ENCODE measurements around the gene PAGR1.
A peak's percentile ranks its signal among the peaks of the same experiment; 100 is the strongest.
"Not testable (repeated sequence)": the region's sequence is repeated elsewhere in the genome, so short reads cannot be mapped to it uniquely, and the experiment has no call there.

Gene PAGR1

GRCh38 chr16:29789775-29790182 is 26.2 kb upstream of the PAGR1 start:
- peak overlapping the region; percentile 94 for H3K4me3 ChIP-seq (ENCODE audit: low read depth, low read length)
- no peak for DNase-seq (ENCODE audit: low read depth)
- TF ChIP-seq, protein P1, sequence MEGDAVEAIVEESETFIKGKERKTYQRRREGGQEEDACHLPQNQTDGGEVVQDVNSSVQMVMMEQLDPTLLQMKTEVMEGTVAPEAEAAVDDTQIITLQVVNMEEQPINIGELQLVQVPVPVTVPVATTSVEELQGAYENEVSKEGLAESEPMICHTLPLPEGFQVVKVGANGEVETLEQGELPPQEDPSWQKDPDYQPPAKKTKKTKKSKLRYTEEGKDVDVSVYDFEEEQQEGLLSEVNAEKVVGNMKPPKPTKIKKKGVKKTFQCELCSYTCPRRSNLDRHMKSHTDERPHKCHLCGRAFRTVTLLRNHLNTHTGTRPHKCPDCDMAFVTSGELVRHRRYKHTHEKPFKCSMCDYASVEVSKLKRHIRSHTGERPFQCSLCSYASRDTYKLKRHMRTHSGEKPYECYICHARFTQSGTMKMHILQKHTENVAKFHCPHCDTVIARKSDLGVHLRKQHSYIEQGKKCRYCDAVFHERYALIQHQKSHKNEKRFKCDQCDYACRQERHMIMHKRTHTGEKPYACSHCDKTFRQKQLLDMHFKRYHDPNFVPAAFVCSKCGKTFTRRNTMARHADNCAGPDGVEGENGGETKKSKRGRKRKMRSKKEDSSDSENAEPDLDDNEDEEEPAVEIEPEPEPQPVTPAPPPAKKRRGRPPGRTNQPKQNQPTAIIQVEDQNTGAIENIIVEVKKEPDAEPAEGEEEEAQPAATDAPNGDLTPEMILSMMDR (IDR thresholded peaks at IDR 0.05; ENCODE audit: low read depth, low read length, missing control alignments): no peak

DNA sequence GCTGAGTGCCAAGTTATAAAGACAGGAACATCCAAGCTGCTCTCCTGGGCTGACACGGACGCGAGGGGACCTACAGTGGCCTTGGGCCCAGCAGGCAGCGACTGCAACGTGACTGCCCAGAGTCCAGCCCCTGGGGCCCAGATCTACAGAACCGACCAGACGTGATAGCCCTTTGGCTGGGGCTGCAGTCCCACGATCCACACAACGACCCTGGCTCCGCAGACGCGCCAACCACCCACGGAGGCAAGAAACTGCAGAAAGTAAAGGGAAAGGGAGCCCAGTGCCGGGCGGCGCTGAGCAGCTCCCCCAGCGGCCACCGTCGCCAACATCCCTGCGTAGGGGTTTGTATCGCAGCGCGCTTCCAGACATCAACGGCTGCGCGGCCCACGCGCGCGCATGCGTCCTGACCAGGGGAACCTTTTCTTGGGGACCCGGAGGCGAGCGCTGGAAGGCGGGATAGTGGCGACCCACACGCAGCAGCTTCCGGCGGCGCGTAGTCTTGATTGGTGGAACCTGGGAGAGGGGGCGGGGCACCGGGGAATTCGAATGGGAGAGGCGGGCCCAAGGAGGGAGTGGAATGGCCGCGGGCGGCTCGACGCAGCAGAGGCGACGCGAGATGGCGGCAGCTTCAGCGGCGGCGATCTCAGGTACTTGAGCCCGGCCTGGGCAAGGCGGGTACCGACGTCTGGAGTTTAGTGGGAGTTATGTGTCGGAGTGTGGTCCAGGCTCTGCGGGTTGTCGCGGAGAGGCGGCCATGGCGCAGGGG is 25.6 kb upstream of the PAGR1 start, which contains the start of gene KIF22:
KIF22 (plus strand) TSS at position 569 of the 766 bp plus-strand sequence; CDS start at position 578, 9 bp downstream.
- peak; percentile 96 for DNase-seq (ENCODE audit: low read depth)
- H3K4me3 ChIP-seq (ENCODE audit: low read depth, low read length): peak within 1 kb of the TSS; percentile 94
- TF ChIP-seq, protein P1 (IDR thresholded peaks at IDR 0.05; ENCODE audit: low read depth, low read length, missing control alignments): peak; percentile 77

GRCh38 chr16:29790949-29791844 is 24.8 kb upstream of the PAGR1 start:
- peak overlapping the region; percentile 65 for H3K4me3 ChIP-seq (ENCODE audit: low read depth, low read length)
- TF ChIP-seq, protein P1 (IDR thresholded peaks at IDR 0.05; ENCODE audit: low read depth, low read length, missing control alignments): no peak
- no peak for DNase-seq (ENCODE audit: low read depth)

- TF ChIP-seq, protein P1 (IDR thresholded peaks at IDR 0.05; ENCODE audit: low read depth, low read length, missing control alignments): no peak
- H3K4me3 ChIP-seq (ENCODE audit: low read depth, low read length): peak overlapping the region; percentile 65
- DNase-seq (ENCODE audit: low read depth): no peak
Observed at GRCh38 chr16:29791845-29792807, 23.8 kb upstream of the PAGR1 start.

- not testable (repeated sequence) for DNase-seq (ENCODE audit: low read depth); H3K4me3 ChIP-seq (ENCODE audit: low read depth, low read length)
Observed at GRCh38 chr16:29793153-29793552, 22.8 kb upstream of the PAGR1 start.

DNA sequence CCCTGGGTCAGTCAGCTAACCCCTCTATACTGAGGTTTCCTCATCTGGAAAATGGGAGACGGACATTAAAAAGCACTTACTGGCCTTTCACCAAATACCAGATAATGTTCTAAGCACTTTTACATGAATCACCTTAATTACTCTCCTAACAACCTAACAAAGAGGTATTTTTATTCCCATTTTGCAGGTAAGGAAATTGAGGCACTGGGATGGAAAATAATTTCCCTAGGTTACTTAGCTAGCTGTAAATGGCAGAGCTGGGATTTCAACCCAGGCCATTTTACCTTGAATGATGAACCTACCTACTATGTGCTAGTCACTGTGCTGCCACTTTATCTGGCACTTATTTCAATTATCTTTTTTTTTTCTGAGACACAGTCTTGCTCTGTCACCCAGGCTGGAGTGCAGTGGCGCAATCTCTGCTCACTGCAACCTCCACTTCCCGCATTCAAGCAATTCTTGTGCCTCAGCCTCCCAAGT is 21.7 kb upstream of the PAGR1 start:
- H3K4me3 ChIP-seq (ENCODE audit: low read depth, low read length): no peak overlapping the region
- no peak for DNase-seq (ENCODE audit: low read depth)
- TF ChIP-seq, protein P1 (IDR thresholded peaks at IDR 0.05; ENCODE audit: low read depth, low read length, missing control alignments): no peak

Measured in GM12864 (cell line).